Measurements from ENCODE around the gene FRMD1. TPM values are rescaled to one million over a fixed set of nuclear protein-coding genes. Genes with fewer than 3 reads are reported as not detected.

Gene FRMD1
- total and polyA plus RNA-seq, 2 donors (not counting 1 experiment from before 2014, with no cell fraction given), result not detected

GRCh38 chr6:168041928-168042327 is 37.1 kb downstream of the FRMD1 start:
- peaks cover 0 to 79% (median 24%) of the 10 kb centered on the region in 3 donors for H3K9me3 ChIP-seq (ENCODE audit: control extremely low read depth in 1 of 3, control insufficient read depth in 2 of 3, insufficient read depth in 1 of 3, low read length in 2 of 3)
- Mint-ChIP-seq H3K4me3 (no peak overlapping the region), H3K4me1 (no peaks in the 10 kb centered on the region), H3K27ac (no peak overlapping the region), H3K27me3 (peaks cover 4% of the 10 kb centered on the region), H3K9me3 (ENCODE audit: insufficient read depth) (peaks cover 6% of the 10 kb centered on the region)
- H3K4me2 ChIP-seq (replicated peaks; ENCODE audit: low read depth, low read length, poor library complexity, severe bottlenecking), result no peak overlapping the region
- H3K79me2 ChIP-seq (ENCODE audit: control insufficient read depth, insufficient read depth, low read length), result no peaks in the 10 kb centered on the region
- intact Hi-C loops (cut with micrococcal nuclease), result no loop called here
- no peaks in the 10 kb centered on the region for H3K27me3 ChIP-seq (replicated peaks in 1 of 4; ENCODE audit: control extremely low read depth in 1 of 4, control insufficient read depth in 3 of 4, insufficient read depth in 4 of 4, low read length in 3 of 4)
- TF ChIP-seq EZH2 (IDR thresholded peaks at IDR 0.05; ENCODE audit: borderline replicate concordance, insufficient read depth, low read depth, low read length, poor library complexity, severe bottlenecking), result no peak
- TF ChIP-seq, protein P1, sequence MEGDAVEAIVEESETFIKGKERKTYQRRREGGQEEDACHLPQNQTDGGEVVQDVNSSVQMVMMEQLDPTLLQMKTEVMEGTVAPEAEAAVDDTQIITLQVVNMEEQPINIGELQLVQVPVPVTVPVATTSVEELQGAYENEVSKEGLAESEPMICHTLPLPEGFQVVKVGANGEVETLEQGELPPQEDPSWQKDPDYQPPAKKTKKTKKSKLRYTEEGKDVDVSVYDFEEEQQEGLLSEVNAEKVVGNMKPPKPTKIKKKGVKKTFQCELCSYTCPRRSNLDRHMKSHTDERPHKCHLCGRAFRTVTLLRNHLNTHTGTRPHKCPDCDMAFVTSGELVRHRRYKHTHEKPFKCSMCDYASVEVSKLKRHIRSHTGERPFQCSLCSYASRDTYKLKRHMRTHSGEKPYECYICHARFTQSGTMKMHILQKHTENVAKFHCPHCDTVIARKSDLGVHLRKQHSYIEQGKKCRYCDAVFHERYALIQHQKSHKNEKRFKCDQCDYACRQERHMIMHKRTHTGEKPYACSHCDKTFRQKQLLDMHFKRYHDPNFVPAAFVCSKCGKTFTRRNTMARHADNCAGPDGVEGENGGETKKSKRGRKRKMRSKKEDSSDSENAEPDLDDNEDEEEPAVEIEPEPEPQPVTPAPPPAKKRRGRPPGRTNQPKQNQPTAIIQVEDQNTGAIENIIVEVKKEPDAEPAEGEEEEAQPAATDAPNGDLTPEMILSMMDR (IDR thresholded peaks at IDR 0.05), result no peak
- no peak overlapping the region for H2AFZ ChIP-seq (ENCODE audit: insufficient read depth, low read depth, low read length, poor library complexity, severe bottlenecking)
- H4K20me1 ChIP-seq (ENCODE audit: control insufficient read depth, insufficient read depth, low read length, poor library complexity, severe bottlenecking), result no peaks in the 10 kb centered on the region
- POLR2A ChIA-PET, result no interaction called here
- H3K9ac ChIP-seq (ENCODE audit: low read length), result no peak overlapping the region
- H3K4me1 ChIP-seq (ENCODE audit: control insufficient read depth in 2 of 2, insufficient read depth in 2 of 2, low read length in 2 of 2), result no peaks in the 10 kb centered on the region
- H3K4me3 ChIP-seq (ENCODE audit: control extremely low read depth in 1 of 5, extremely low read depth in 1 of 5, insufficient read depth in 1 of 5, low read depth in 2 of 5, low read length in 4 of 5), result no peak overlapping the region
- WGBS (ENCODE audit: insufficient coverage), result 94% methylated on average over 9 of the region's 15 CpGs
- no peak overlapping the region for H3K27ac ChIP-seq (ENCODE audit: low read length in 2 of 2)
- no peak for ATAC-seq (ENCODE audit: low read depth)
- DNase-seq, result no peak
- CTCF ChIA-PET, result no interaction called here
- no peaks in the 10 kb centered on the region for H3K36me3 ChIP-seq (replicated peaks in 1 of 2; ENCODE audit: control extremely low read depth in 1 of 2, control insufficient read depth in 1 of 2, extremely low read depth in 1 of 2, insufficient read depth in 2 of 2, low read length in 1 of 2)

DNA sequence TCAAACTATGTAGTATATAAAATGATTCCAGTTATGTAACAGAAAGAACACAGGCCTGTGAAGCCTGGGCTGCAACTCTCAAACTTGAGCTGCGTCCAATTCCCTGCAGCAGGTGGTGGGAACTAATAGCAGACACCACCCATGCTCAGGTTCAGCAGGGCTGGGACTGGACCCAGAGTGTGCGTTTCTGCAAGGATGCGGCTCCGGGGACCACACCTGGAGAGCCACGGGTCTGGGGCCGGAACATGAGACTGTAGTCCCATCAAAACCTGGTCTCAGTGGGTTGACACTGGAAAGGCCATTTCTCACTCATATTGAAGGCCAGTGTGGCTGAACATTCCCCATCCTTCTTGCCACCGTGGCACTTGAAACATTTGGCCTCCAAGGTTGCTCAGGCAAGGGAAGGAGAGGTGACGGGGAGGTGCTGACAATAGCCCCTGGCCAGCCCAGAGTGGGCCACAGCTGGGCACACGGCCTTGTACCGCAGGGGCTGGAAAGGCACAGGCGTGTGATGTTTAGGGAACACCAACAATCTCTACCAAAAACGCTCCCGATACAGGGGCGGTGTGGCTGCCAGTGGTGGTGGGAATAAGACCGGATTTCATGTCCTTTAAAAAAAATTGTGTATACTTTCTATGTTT is 38.0 kb downstream of the FRMD1 start:
- ChIA-PET CTCF (no interaction called here), POLR2A (no interaction called here)
- peaks cover 6% of the 10 kb centered on the region for H3K9me3 Mint-ChIP-seq (ENCODE audit: insufficient read depth)
- Histone ChIP-seq H3K4me3 (ENCODE audit: control extremely low read depth in 1 of 5, extremely low read depth in 1 of 5, insufficient read depth in 1 of 5, low read depth in 2 of 5, low read length in 4 of 5) (no peak overlapping the region), H2AFZ (ENCODE audit: insufficient read depth, low read depth, low read length, poor library complexity, severe bottlenecking) (no peak overlapping the region), H3K36me3 (replicated peaks in 1 of 2; ENCODE audit: control extremely low read depth in 1 of 2, control insufficient read depth in 1 of 2, extremely low read depth in 1 of 2, insufficient read depth in 2 of 2, low read length in 1 of 2) (no peaks in the 10 kb centered on the region), H3K4me1 (ENCODE audit: control insufficient read depth in 2 of 2, insufficient read depth in 2 of 2, low read length in 2 of 2) (no peaks in the 10 kb centered on the region), H3K27ac (ENCODE audit: low read length in 2 of 2) (no peak overlapping the region), H3K4me2 (replicated peaks; ENCODE audit: low read depth, low read length, poor library complexity, severe bottlenecking) (no peak overlapping the region), H3K9me3 (ENCODE audit: control extremely low read depth in 1 of 3, control insufficient read depth in 2 of 3, insufficient read depth in 1 of 3, low read length in 2 of 3) (peaks cover 0 to 81% (median 24%) of the 10 kb centered on the region in 3 donors), H3K9ac (ENCODE audit: low read length) (no peak overlapping the region), H3K27me3 (replicated peaks in 1 of 4; ENCODE audit: control extremely low read depth in 1 of 4, control insufficient read depth in 3 of 4, insufficient read depth in 4 of 4, low read length in 3 of 4) (peaks cover 0 to 2% (median under 1%) of the 10 kb centered on the region in 4 experiments), H4K20me1 (ENCODE audit: control insufficient read depth, insufficient read depth, low read length, poor library complexity, severe bottlenecking) (no peaks in the 10 kb centered on the region), H3K79me2 (ENCODE audit: control insufficient read depth, insufficient read depth, low read length) (no peaks in the 10 kb centered on the region)
- peaks cover 10% of the 10 kb centered on the region for H3K27me3 Mint-ChIP-seq
- DNase-seq (no peak), ATAC-seq (ENCODE audit: low read depth) (no peak)
- intact Hi-C loops (cut with micrococcal nuclease), result no loop called here
- H3K4me3 Mint-ChIP-seq, result no peak overlapping the region
- 95% methylated on average over 8 of the region's 15 CpGs for WGBS (ENCODE audit: insufficient coverage)
- no peak for TF ChIP-seq EZH2 (IDR thresholded peaks at IDR 0.05; ENCODE audit: borderline replicate concordance, insufficient read depth, low read depth, low read length, poor library complexity, severe bottlenecking)
- TF ChIP-seq, protein P1 (IDR thresholded peaks at IDR 0.05), result no peak
- H3K4me1 Mint-ChIP-seq, result no peaks in the 10 kb centered on the region
- H3K27ac Mint-ChIP-seq, result no peak overlapping the region
